GM23338 (cell line): ENCODE measurements around the gene NSD1. TPM values are rescaled to one million over a fixed set of nuclear protein-coding genes. Genes with fewer than 3 reads are reported as not detected.

ENCODE experiments used
- ATAC-seq: fragments of 200-7000 bp; cut with Tn5 transposase; 3 replicates; pipeline ENCODE4 v1.9.1; 2020
- DNase-seq: peaks from one replicate; pipeline ENCODE4 v3.0.0-alpha.2; 2015; ENCODE audit warnings: low spot score
- H2AFZ ChIP-seq: fragments of 200-600 bp; sonication (generic); 2 replicates; pipeline ENCODE4 v1.8.0; 2016; ENCODE audit warnings: antibody characterized with exemption, mild to moderate bottlenecking, moderate library complexity
- H3F3A ChIP-seq: fragments of 200-600 bp; sonication (generic); replicated peaks from 2 replicates; pipeline ENCODE4 v1.8.0; 2017; ENCODE audit warnings: antibody characterized with exemption, mixed run types, low read depth
- H3K27ac ChIP-seq: fragments of 200-600 bp; sonication (generic); 2 replicates; pipeline ENCODE4 v1.6.1; 2016; ENCODE audit warnings: low read depth
- H3K27me3 ChIP-seq: fragments of 200-600 bp; sonication (generic); 2 replicates; pipeline ENCODE4 v1.8.0; 2016; ENCODE audit warnings: mild to moderate bottlenecking, mixed run types, moderate library complexity; ENCODE audit not compliant: insufficient read depth
- H3K36me3 ChIP-seq: fragments of 200-600 bp; sonication (generic); 2 replicates; pipeline ENCODE4 v1.8.0; 2016; ENCODE audit warnings: mild to moderate bottlenecking; ENCODE audit not compliant: insufficient read depth
- H3K4me1 ChIP-seq: fragments of 200-600 bp; sonication (generic); 2 replicates; pipeline ENCODE4 v1.8.0; 2016; ENCODE audit warnings: mild to moderate bottlenecking, moderate library complexity; ENCODE audit not compliant: insufficient read depth
- H3K4me2 ChIP-seq: fragments of 200-600 bp; sonication (generic); 2 replicates; pipeline ENCODE4 v1.7.1; 2017; ENCODE audit warnings: mixed run types
- H3K4me3 ChIP-seq: fragments of 200-600 bp; sonication (generic); 2 replicates; pipeline ENCODE4 v1.6.1; 2016; ENCODE audit warnings: mixed run types
- H3K79me2 ChIP-seq: fragments of 200-600 bp; sonication (generic); replicated peaks from 2 replicates; pipeline ENCODE4 v1.8.0; 2017; ENCODE audit warnings: mild to moderate bottlenecking; ENCODE audit not compliant: insufficient read depth
- H3K9me2 ChIP-seq: fragments of 200-600 bp; sonication (generic); 2 replicates; pipeline ENCODE4 v1.8.0; 2017; ENCODE audit not compliant: insufficient read depth
- H4K20me1 ChIP-seq: fragments of 200-600 bp; sonication (generic); replicated peaks from 2 replicates; pipeline ENCODE4 v1.8.0; 2017; ENCODE audit warnings: mild to moderate bottlenecking; ENCODE audit not compliant: insufficient read depth
- H3K27ac Mint-ChIP-seq: 2 replicates; pipeline ENCODE4 v1.8.0; 2020; ENCODE audit warnings: inconsistent platforms, mild to moderate bottlenecking, moderate library complexity, mixed read lengths
- H3K27me3 Mint-ChIP-seq: 3 replicates; pipeline ENCODE4 v1.8.0; 2022; ENCODE audit warnings: low read depth, mild to moderate bottlenecking, moderate library complexity, mixed read lengths, inconsistent platforms; ENCODE audit not compliant: insufficient read depth, poor library complexity
- H3K36me3 Mint-ChIP-seq: 3 replicates; pipeline ENCODE4 v1.8.0; 2021; ENCODE audit warnings: low read depth, mild to moderate bottlenecking, inconsistent platforms, moderate library complexity, mixed read lengths
- H3K4me1 Mint-ChIP-seq: 3 replicates; pipeline ENCODE4 v1.8.0; 2020; ENCODE audit warnings: mild to moderate bottlenecking, inconsistent platforms, mixed read lengths
- H3K4me3 Mint-ChIP-seq: 3 replicates; pipeline ENCODE4 v1.8.0; 2021; ENCODE audit warnings: moderate library complexity, mild to moderate bottlenecking, inconsistent platforms, mixed read lengths
- H3K9me3 Mint-ChIP-seq: 3 replicates; pipeline ENCODE4 v1.8.0; 2020; ENCODE audit warnings: moderate library complexity, mild to moderate bottlenecking, inconsistent platforms, mixed read lengths
- CREB1 ChIP-seq: fragments of 250-450 bp; sonication (Bioruptor Pico); IDR thresholded peaks from 2 replicates; pipeline ENCODE4 v1.5.0; 2020; ENCODE audit warnings: low read depth, mild to moderate bottlenecking, moderate library complexity
- POLR2AphosphoS5 ChIP-seq: IDR thresholded peaks from 2 replicates; pipeline ENCODE4 v1.6.1; 2016; ENCODE audit warnings: antibody characterized with exemption, low read depth
- ZNF114 ChIP-seq: fragments of 250-450 bp; sonication (Bioruptor Pico); IDR thresholded peaks from 2 replicates; pipeline ENCODE4 v1.5.0; 2020; ENCODE audit warnings: mild to moderate bottlenecking, moderate library complexity
- polyA plus RNA-seq: library from polyadenylated mRNA; unstranded; fragments of >200 nt; fragmentation: Nextera tagmentation; extraction: Ambion mirVana; gene quantifications from 2 replicates; pipeline ENCODE4 v1.2.1, GENCODE V29; 2016
- total RNA-seq: library from RNA; depleted of rRNA; stranded (reverse); fragments of >200 nt; shearing (Covaris generic); gene quantifications from 2 replicates; pipeline ENCODE4 v1.2.3, GENCODE V29; 2014
- TF ChIP-seq, protein P1 (sequence below), 2 experiments: fragments of 200-600 bp in 1 of 2; sonication (generic) in 1 of 2; conservative IDR thresholded peaks; 2 replicates each; pipeline versions ENCODE4 v1.5.1 to v1.6.1; 2016 to 2017; ENCODE audit warnings: antibody characterized with exemption in 2 of 2, low read depth in 2 of 2, mild to moderate bottlenecking in 2 of 2, moderate library complexity in 1 of 2
- TF ChIP-seq, protein P2 (sequence below): IDR thresholded peaks from 2 replicates; pipeline ENCODE4 v1.6.1; 2016; ENCODE audit warnings: antibody characterized with exemption

NSD1 gene
- total and polyA plus RNA-seq, 2 experiments from 2014 or later: 96.4 to 106 TPM

DNA sequence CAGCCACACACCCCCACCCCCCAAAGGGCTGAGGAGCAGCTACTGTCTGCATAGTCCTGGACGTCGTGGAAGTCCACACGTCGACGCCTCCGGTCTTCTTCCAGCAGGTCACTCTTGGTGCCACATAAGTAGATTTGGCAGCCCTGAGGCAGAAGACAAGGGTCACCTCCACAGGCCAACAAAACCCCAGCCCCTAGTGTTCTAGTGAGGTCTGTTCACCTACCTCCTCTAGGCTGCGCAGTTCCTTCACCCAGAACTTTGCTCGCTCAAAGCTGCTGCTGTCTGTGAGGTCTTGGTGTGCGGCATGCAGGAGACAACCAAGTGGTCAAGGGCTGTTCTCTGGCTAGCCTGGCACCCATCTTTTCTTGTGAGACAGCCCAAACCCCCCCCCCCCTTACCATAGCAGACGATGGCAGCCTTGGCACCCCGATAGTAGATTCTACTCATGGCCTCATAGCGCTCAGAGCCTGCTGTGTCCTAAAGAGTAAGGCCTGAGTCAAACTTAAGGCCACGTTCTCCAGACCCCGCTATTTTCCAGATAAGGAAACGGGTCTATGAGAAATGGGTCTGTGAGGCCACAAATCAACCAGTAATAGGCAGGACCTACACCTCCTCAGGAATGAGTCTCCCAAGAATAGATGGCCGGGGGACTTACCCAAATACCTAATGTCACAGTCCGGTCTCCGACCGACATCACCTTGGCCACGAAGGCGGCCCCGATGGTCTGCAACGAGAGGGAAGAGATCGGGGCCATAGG, 169.0 kb downstream of the NSD1 start:
- H4K20me1 ChIP-seq: peaks cover 38% of the 10 kb centered on the region
- peak; percentile 22 for ATAC-seq
- no peaks in the 10 kb centered on the region for H3K9me2 ChIP-seq
- H3F3A ChIP-seq: peaks cover 41% of the 10 kb centered on the region
- TF ChIP-seq, protein P1, sequence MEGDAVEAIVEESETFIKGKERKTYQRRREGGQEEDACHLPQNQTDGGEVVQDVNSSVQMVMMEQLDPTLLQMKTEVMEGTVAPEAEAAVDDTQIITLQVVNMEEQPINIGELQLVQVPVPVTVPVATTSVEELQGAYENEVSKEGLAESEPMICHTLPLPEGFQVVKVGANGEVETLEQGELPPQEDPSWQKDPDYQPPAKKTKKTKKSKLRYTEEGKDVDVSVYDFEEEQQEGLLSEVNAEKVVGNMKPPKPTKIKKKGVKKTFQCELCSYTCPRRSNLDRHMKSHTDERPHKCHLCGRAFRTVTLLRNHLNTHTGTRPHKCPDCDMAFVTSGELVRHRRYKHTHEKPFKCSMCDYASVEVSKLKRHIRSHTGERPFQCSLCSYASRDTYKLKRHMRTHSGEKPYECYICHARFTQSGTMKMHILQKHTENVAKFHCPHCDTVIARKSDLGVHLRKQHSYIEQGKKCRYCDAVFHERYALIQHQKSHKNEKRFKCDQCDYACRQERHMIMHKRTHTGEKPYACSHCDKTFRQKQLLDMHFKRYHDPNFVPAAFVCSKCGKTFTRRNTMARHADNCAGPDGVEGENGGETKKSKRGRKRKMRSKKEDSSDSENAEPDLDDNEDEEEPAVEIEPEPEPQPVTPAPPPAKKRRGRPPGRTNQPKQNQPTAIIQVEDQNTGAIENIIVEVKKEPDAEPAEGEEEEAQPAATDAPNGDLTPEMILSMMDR (conservative IDR thresholded peaks at IDR 0.05; ENCODE audit: low read depth in 2 of 2): peak in 1 of 2 experiments; percentile 18; a peak in 2 of 4 replicates
- TF ChIP-seq, protein P2, sequence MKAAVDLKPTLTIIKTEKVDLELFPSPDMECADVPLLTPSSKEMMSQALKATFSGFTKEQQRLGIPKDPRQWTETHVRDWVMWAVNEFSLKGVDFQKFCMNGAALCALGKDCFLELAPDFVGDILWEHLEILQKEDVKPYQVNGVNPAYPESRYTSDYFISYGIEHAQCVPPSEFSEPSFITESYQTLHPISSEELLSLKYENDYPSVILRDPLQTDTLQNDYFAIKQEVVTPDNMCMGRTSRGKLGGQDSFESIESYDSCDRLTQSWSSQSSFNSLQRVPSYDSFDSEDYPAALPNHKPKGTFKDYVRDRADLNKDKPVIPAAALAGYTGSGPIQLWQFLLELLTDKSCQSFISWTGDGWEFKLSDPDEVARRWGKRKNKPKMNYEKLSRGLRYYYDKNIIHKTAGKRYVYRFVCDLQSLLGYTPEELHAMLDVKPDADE: no peak
- H2AFZ ChIP-seq: no peak overlapping the region
- peak overlapping the region; percentile 99 for H3K4me2 ChIP-seq
- no peak overlapping the region for H3K27ac ChIP-seq
- no peaks in the 10 kb centered on the region; the same call in 2 of the 3 replicates for H3K9me3 Mint-ChIP-seq
- H3K27me3 ChIP-seq: no peaks in the 10 kb centered on the region
- peak overlapping the region; percentile 99 for H3K4me3 Mint-ChIP-seq
- peaks cover 59% of the 10 kb centered on the region for H3K4me1 Mint-ChIP-seq
- H3K79me2 ChIP-seq: peaks cover 25% of the 10 kb centered on the region
- H3K4me1 ChIP-seq: peaks cover 28% of the 10 kb centered on the region
- peak; percentile 56 for DNase-seq
- peaks cover 17% of the 10 kb centered on the region for H3K36me3 ChIP-seq
- peaks cover 33% of the 10 kb centered on the region for H3K27me3 Mint-ChIP-seq
- peak overlapping the region; percentile 99 for H3K4me3 ChIP-seq
- H3K27ac Mint-ChIP-seq: 0 out of 2 replicates have a peak overlapping the region, but pooled peaks have one; percentile 56
- H3K36me3 Mint-ChIP-seq: peaks cover 59% of the 10 kb centered on the region

DNA sequence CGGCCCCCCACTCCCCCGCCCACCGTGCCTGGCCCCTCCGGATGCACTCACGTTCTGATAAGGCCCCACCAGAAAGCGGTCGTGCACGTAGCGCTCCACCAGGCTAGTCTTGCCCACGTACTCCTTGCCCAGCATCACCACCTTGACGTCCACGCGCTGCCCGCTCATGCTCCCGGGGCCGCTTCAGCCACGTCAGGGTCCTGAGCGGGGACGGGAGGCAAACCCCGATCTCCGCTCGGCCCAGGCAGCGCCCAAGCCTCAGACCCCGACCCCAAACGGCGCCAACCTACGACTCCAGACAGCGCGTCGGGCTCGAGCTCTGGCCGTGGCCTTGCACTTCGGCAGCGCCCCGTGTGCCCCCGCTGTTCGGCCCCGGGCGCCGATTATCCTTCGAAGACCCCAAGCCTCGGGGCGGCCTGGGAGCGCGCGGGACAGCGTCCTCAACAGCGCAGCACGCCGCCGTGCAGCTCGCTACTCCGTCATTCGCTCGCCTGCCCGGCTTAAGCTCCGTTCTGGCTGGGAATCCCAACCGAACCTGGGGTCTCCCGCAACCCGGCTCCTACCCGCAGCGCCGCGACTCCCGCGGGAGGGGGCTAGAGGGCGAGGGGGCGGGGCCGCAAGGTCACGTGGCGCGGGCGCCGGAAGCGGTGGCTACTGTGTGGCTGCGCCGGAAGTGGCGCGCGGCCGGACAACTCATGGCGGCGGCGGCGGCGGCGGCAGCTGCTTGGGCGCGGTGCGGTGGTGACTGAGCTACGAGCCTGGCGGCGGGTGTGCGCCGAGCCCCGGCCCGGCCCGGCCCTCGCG, 169.8 kb downstream of the NSD1 start, which contains the start of the genes PRELID1 and RAB24:
Gene PRELID1 (plus strand): TSS at position 679 of the 804 bp plus-strand sequence. CDS start 187 bp downstream, outside the sequence.
Gene RAB24 (minus strand): TSS at position 599 of the 804 bp plus-strand sequence. CDS start 431 bp downstream, at position 168.
- H2AFZ ChIP-seq: peak within 1 kb of the TSS; percentile 83
- peak; percentile 58 for ATAC-seq
- peaks cover 21% of the 10 kb centered on the region for H3K4me1 ChIP-seq
- peaks cover 36% of the 10 kb centered on the region for H4K20me1 ChIP-seq
- no peaks in the 10 kb centered on the region for H3K9me2 ChIP-seq
- peak within 1 kb of the TSS; percentile 99 for H3K4me2 ChIP-seq
- peaks cover 41% of the 10 kb centered on the region for H3F3A ChIP-seq
- Mint-ChIP-seq H3K4me1 (peaks cover 52% of the 10 kb centered on the region), H3K36me3 (peaks cover 53% of the 10 kb centered on the region), H3K9me3 (no peaks in the 10 kb centered on the region; the same call in 2 of the 3 replicates), H3K4me3 (peak within 1 kb of the TSS; percentile 99), H3K27ac (peak within 1 kb of the TSS; percentile 97), H3K27me3 (peaks cover 33% of the 10 kb centered on the region)
- peak within 1 kb of the TSS; percentile 99 for H3K4me3 ChIP-seq
- TF ChIP-seq POLR2AphosphoS5: peak; percentile 94
- TF ChIP-seq, protein P1 (conservative IDR thresholded peaks at IDR 0.05; ENCODE audit: low read depth in 2 of 2): peak in 1 of 2 experiments; percentile 33; a peak in 1 of 4 replicates
- TF ChIP-seq CREB1 (CRISPR knock-in tag): peak; percentile 81
- no peak for TF ChIP-seq ZNF114 (CRISPR knock-in tag)
- peaks cover 25% of the 10 kb centered on the region for H3K79me2 ChIP-seq
- peaks cover 17% of the 10 kb centered on the region for H3K36me3 ChIP-seq
- peak; percentile 96 for DNase-seq
- H3K27ac ChIP-seq: peak within 1 kb of the TSS; percentile 80; the same call in 1 of the 2 replicates
- no peaks in the 10 kb centered on the region for H3K27me3 ChIP-seq
